GM19043 (cell line): ENCODE data around the gene TMTC1.

Experiments
- ATAC-seq: cut with Tn5 transposase; IDR thresholded peaks from one replicate; pipeline ENCODE4 v1.9.1; 2021; ENCODE audit warnings: low read depth; ENCODE audit not compliant: unreplicated experiment

Gene TMTC1

GRCh38 chr12:29625359-29625953 is 158.3 kb downstream of the TMTC1 start:
- ATAC-seq, result no peak

- ATAC-seq, result no peak
These were observed 161.5 kb downstream of the TMTC1 start for GRCh38 chr12:29622251-29622650.

DNA sequence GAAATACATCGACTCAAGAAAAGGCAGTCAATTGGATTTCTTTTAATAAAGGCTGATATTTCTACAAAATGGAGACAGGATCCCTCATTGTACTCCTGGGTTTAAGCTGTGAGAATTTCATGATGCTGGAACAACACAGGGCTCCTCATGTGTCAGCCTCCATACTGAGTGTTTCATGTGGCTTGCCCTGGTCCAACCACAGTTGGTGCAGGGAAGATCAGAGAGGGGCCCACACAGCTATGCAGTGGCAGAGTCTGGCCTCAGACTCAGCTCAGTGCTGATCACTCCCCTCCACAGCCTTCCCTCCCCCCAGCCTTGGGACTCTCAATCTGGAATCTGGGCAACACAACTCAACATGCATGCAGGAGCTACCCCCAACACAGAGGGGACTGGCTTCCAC is 163.7 kb downstream of the TMTC1 start:
- ATAC-seq, result no peak

DNA sequence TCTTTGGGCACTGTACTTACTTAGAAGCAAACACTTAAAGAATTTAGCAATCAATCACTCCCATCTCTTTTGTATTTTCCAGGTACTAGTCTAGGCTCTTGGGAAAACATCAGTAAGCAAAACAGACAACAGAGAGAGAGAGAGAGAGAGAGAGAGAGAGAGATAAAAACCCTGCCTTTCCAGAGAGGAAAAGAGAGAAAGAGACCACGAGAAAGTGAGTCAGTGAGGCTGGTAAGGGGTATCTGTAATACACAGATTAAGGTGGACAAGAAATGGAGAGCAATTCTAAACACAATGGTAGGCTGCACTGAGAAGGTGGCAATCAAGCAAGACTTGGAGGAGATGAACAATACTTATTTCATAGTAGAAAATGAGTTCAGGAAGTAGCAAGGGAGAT is 166.3 kb downstream of the TMTC1 start:
- ATAC-seq, result no peak

GRCh38 chr12:29616664-29617406 is 166.9 kb downstream of the TMTC1 start:
- ATAC-seq, result no peak

- ATAC-seq, result no peak
These were observed 168.9 kb downstream of the TMTC1 start for GRCh38 chr12:29614694-29615325.

DNA sequence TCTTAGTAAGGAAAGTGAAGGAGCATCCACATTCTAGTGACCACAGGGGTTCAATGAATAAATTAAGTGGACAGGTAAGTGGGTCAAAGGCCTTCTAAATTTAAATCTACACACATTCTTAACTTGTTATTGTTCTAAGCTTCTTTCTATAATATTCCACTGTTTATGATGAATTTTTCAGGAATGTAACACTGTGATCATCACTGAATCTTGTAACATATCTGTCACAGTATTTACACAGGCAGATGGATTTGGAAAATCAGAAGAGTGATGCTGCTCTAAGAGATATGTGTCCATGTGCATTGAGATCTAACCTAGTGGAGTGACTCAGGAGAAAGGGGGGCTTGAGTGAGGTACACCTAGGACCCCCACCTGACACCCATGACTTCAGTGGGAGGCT is 170.8 kb downstream of the TMTC1 start:
- no peak for ATAC-seq

GRCh38 chr12:29611906-29612305 is 171.8 kb downstream of the TMTC1 start:
- ATAC-seq, result no peak

- ATAC-seq, result no peak
These were observed 173.1 kb downstream of the TMTC1 start for GRCh38 chr12:29610473-29611170.

GRCh38 chr12:29609431-29610215 is 174.1 kb downstream of the TMTC1 start:
- ATAC-seq, result no peak

- no peak for ATAC-seq
These were observed 175.2 kb downstream of the TMTC1 start for GRCh38 chr12:29608581-29608980.

DNA sequence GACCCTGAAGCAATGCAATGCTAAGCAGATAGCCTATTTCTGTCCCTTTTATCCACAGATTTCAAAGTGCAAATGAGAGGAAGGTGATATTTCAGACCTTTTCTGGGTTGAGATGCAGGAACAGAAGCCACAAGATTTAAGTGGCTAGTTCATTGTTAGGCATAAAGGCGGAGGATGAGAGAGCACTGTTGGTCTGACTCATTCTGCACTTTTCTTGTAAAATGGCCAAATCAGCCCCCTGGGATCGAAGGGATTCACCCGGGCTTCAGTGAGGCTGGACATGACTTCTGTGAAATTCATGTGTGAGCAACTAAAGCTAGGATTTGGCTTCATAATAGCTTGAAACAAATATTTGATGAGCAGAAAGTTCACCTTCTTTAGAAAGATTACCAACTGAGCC is 184.4 kb downstream of the TMTC1 start:
- ATAC-seq, result no peak

DNA sequence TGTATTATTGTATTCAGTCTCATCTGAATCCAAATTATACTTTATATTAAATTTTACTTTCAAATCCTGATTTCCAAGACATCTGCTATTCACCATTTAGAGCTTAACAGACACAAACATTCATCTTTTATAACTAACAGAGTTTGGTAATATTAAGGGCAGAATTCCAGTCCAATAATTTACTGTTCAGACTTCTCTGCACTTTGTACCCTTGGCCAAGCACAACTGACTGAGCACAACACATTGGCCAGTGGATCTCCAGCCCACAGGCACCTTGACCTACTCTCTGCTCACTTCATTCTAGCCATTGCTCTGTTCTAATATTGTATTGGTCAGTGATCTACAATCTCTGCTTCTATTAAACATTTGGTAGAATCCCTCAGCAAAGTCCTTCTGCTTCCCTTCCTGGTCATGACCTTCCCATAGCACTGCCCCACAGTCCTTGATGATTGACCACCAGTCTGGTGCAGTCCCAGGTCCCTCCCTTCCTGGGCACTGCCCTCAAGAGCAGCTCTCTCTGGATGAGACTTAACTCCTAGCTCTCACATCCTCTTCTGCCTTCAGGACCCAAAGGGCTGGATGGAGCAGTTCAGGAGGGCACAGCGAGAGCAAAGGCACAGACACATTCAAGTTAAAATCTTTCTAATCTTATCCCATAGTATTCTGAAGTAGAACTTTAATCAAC is 188.5 kb downstream of the TMTC1 start:
- no peak for ATAC-seq

GRCh38 chr12:29593001-29593400 is 190.7 kb downstream of the TMTC1 start:
- ATAC-seq, result no peak

- no peak for ATAC-seq
These were observed 192.4 kb downstream of the TMTC1 start for GRCh38 chr12:29591140-29592020.

DNA sequence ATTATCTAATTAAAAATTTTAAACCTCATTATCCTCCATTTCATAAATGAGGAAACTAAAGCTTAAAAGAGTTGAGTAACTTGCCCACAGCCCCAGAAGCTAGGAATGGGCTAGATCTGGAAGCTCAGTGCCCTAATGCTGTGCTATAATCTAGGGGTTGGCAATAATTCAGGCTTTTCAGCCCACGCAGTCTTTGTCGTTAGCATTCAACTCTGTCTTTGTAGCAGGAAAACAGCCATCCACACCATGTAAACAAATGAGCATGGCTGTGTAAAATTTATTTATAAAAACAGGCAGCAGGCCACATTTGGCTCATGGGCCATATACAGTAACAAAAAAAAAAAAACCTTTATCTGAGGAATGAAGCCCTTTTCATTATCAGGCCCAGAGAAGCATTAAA is 193.9 kb downstream of the TMTC1 start:
- ATAC-seq, result no peak

DNA sequence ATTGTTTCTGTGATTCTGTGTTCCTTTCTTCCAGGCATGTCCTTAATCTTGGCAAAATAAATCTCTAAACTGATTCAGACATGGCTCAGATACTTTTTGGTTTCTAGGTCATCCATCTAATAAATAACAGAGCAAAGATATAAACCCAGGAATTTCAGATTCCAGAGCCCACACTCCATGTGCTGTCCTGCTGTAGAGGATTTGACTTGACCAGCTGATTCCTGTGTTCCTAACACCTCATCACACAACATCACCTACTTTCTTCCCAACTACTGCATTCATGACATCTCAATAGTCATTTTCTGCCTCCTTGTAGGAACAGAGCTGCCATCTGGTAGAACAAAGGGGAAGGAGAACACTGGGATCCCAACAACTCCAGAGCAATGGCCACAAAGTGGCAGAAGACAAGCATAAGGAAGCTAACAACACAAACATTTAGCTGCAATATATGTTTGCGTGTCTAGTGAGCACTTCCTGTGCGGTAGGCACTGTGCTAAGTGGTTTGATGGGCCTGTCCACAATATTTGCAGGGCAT is 194.4 kb downstream of the TMTC1 start:
- ATAC-seq, result no peak

DNA sequence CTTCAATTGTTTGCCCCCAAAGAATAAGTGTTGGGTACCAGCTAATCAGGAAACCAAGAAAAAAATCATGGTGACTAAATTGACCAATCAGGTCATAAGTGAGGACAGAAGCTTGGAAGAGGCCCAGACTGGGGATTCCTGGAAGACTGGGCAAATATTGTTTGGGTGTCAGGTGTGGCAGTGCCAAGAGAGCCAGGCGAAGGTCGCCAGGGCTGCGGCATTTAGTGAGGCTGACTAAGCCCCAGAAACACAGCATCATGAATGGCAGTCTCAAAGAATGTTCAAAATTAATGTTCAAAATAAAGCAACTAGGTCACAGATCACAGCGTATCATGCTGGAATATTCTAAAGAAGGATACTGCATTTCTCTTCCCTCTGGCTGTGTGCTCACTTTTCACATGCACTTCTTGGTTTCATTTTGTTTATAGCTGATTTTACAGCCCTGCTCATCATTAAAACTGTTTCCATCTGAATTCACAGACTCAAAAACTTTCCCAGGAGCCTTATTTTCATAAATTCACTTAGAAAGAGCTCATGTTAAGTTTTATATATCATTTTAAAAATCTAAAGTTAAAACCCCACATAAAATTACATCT is 201.0 kb downstream of the TMTC1 start:
- ATAC-seq, result no peak
